CD4-positive, alpha-beta T cell (primary cell): ENCODE measurements around the gene TCN2. TPM values are rescaled to one million over a fixed set of nuclear protein-coding genes. Genes with fewer than 3 reads are reported as not detected.

ENCODE experiments used
- ATAC-seq: fragments of 200-7000 bp; cut with Tn5 transposase; one replicate; pipeline ENCODE4 v1.10.0; 2022; ENCODE audit warnings: mild to moderate bottlenecking; ENCODE audit not compliant: poor library complexity
- CTCF ChIA-PET: fragments of 350-600 bp; sonication (Branson Sonifier 250); formaldehyde crosslinking; loops from one replicate; lab custom pipeline; 2021; ENCODE audit warnings: antibody characterized with exemption, inconsistent platforms; lab: Charles Lee
- POLR2A ChIA-PET: fragments of 350-600 bp; sonication (Branson Sonifier 250); formaldehyde crosslinking; loops from one replicate; lab custom pipeline; 2021; ENCODE audit warnings: antibody characterized with exemption, inconsistent platforms; lab: Charles Lee
- DNase-seq, 14 experiments: peaks; one replicate each; pipeline ENCODE4 v3.0.0-alpha.2; 2013 to 2020; ENCODE audit warnings: mixed read lengths in 2 of 14
- H3K27ac ChIP-seq, 2 donors: one replicate each; pipeline versions ENCODE4 v1.5.1 to v1.7.0; 2013; ENCODE audit warnings: low read length in 2 of 2, low read depth in 1 of 2, mild to moderate bottlenecking in 1 of 2
- H3K27me3 ChIP-seq, 2 experiments: 1 replicate in 1 of 2; 2 replicates in 1 of 2; pipeline versions ENCODE4 v1.6.1 to v1.7.0; 2013; ENCODE audit warnings: low read length in 2 of 2, control low read depth in 1 of 2, mild to moderate bottlenecking in 1 of 2, moderate library complexity in 1 of 2; ENCODE audit not compliant: insufficient read depth in 2 of 2, control insufficient read depth in 1 of 2
- H3K36me3 ChIP-seq: one replicate; pipeline ENCODE4 v1.6.1; 2013; ENCODE audit warnings: low read length, control low read depth; ENCODE audit not compliant: insufficient read depth
- H3K4me1 ChIP-seq: one replicate; pipeline ENCODE4 v1.6.1; 2013; ENCODE audit warnings: low read length, control low read depth; ENCODE audit not compliant: insufficient read depth
- H3K4me3 ChIP-seq: one replicate; pipeline ENCODE4 v1.5.1; 2013; ENCODE audit warnings: mild to moderate bottlenecking, low read length, moderate library complexity
- H3K9me3 ChIP-seq, 2 experiments: 1 replicate in 1 of 2; 2 replicates in 1 of 2; pipeline versions ENCODE4 v1.6.1 to v1.7.0; 2013; ENCODE audit warnings: low read length in 2 of 2, mild to moderate bottlenecking in 2 of 2, control low read depth in 1 of 2, moderate library complexity in 1 of 2; ENCODE audit not compliant: control insufficient read depth in 1 of 2, insufficient read depth in 1 of 2
- H3K27ac Mint-ChIP-seq: one replicate; pipeline ENCODE4 v1.8.0; 2020; ENCODE audit warnings: mixed read lengths
- H3K27me3 Mint-ChIP-seq: one replicate; pipeline ENCODE4 v1.8.0; 2021; ENCODE audit warnings: mixed read lengths
- H3K36me3 Mint-ChIP-seq: one replicate; pipeline ENCODE4 v1.8.0; 2021; ENCODE audit warnings: low read depth, mixed read lengths
- H3K4me1 Mint-ChIP-seq: one replicate; pipeline ENCODE4 v1.8.0; 2021; ENCODE audit warnings: low read depth, mixed read lengths
- H3K4me3 Mint-ChIP-seq: one replicate; pipeline ENCODE4 v1.8.0; 2020; ENCODE audit warnings: mild to moderate bottlenecking, mixed read lengths
- H3K9me3 Mint-ChIP-seq: one replicate; pipeline ENCODE4 v1.8.0; 2020; ENCODE audit warnings: mixed read lengths
- intact Hi-C, 2 experiments: fragments of 100-400 bp; cut with DNase I in 1 of 2; cut with micrococcal nuclease in 1 of 2; formaldehyde crosslinking; loops; one replicate each; pipeline versions ENCODE4 v1.15.1 to v1.9.0; 2023 to 2025; cut with DNase I, micrococcal nuclease
- total RNA-seq, 174 experiments: library from RNA in 2 of 174; stranded (reverse) in 2 of 174; gene quantifications; one replicate each; pipeline ENCODE4 v1.2.3 and lab custom pipeline; 2021 to 2026
- TF ChIP-seq, protein P1 (sequence below): fragments of 200-600 bp; IDR thresholded peaks from one replicate; pipeline ENCODE4 v1.8.0; 2022; ENCODE audit warnings: antibody characterized with exemption, mild to moderate bottlenecking

TCN2 gene
- total RNA-seq, 2 experiments from 2014 or later: 0.52 to 0.53 TPM

DNA sequence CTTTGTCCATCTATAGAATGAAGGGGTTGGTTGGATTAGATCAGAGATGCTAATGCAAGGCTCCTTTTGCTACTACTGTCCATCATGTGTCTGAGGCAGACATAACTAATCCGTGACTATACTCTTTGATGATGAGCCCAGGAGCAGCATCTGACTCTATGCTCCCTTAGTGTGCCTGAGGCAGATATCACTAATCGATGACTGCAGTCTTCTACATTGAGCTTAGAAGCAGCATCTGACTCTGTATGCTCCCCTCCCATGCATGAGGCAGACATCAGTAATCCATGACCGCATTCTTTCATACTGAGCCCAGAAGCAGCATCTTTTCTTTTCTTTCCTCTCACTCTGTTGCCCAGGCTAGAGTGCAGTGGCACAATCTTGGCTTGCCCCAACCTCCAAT is 4.2 kb downstream of the TCN2 start:
- ATAC-seq: no peak
- TF ChIP-seq, protein P1, sequence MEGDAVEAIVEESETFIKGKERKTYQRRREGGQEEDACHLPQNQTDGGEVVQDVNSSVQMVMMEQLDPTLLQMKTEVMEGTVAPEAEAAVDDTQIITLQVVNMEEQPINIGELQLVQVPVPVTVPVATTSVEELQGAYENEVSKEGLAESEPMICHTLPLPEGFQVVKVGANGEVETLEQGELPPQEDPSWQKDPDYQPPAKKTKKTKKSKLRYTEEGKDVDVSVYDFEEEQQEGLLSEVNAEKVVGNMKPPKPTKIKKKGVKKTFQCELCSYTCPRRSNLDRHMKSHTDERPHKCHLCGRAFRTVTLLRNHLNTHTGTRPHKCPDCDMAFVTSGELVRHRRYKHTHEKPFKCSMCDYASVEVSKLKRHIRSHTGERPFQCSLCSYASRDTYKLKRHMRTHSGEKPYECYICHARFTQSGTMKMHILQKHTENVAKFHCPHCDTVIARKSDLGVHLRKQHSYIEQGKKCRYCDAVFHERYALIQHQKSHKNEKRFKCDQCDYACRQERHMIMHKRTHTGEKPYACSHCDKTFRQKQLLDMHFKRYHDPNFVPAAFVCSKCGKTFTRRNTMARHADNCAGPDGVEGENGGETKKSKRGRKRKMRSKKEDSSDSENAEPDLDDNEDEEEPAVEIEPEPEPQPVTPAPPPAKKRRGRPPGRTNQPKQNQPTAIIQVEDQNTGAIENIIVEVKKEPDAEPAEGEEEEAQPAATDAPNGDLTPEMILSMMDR: no peak
- no peaks in the 10 kb centered on the region for H3K36me3 Mint-ChIP-seq
- H3K9me3 Mint-ChIP-seq: no peaks in the 10 kb centered on the region
- CTCF ChIA-PET: no interaction called here
- Histone ChIP-seq H3K36me3 (no peaks in the 10 kb centered on the region), H3K9me3 (no peaks in the 10 kb centered on the region), H3K27ac (no peak overlapping the region), H3K4me3 (no peak overlapping the region), H3K4me1 (peaks cover 23% of the 10 kb centered on the region), H3K27me3 (no peaks in the 10 kb centered on the region)
- POLR2A ChIA-PET: no interaction called here
- DNase-seq: no peak
- H3K4me3 Mint-ChIP-seq: no peak overlapping the region
- peaks cover 10% of the 10 kb centered on the region for H3K4me1 Mint-ChIP-seq
- H3K27ac Mint-ChIP-seq: no peak overlapping the region
- no peaks in the 10 kb centered on the region for H3K27me3 Mint-ChIP-seq
- intact Hi-C loops: no loop called here

DNA sequence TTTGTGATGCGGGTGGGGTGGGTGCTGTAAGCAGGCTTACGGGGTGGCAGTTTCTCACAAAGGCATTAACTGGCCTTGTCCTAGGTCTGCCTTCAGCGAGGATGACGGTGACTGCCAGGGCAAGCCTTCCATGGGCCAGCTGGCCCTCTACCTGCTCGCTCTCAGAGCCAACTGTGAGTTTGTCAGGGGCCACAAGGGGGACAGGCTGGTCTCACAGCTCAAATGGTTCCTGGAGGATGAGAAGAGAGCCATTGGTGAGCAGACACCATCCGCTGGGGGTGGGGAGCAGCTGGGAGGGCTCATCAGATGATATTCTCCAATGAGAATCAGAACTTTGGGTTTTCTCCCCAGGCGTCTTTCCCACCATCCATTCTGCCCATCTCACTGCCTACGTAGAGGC is 5.8 kb downstream of the TCN2 start:
- Mint-ChIP-seq H3K4me3 (no peak overlapping the region), H3K4me1 (no peaks in the 10 kb centered on the region), H3K9me3 (no peaks in the 10 kb centered on the region), H3K27me3 (no peaks in the 10 kb centered on the region), H3K27ac (no peak overlapping the region), H3K36me3 (no peaks in the 10 kb centered on the region)
- Histone ChIP-seq H3K9me3 (no peaks in the 10 kb centered on the region), H3K27ac (no peak overlapping the region), H3K36me3 (no peaks in the 10 kb centered on the region), H3K4me1 (peaks cover 7% of the 10 kb centered on the region), H3K27me3 (no peaks in the 10 kb centered on the region), H3K4me3 (no peak overlapping the region)
- ATAC-seq (no peak), DNase-seq (no peak)
- POLR2A ChIA-PET: no interaction called here
- TF ChIP-seq, protein P1: no peak
- CTCF ChIA-PET: no interaction called here
- intact Hi-C loops: no loop called here

DNA sequence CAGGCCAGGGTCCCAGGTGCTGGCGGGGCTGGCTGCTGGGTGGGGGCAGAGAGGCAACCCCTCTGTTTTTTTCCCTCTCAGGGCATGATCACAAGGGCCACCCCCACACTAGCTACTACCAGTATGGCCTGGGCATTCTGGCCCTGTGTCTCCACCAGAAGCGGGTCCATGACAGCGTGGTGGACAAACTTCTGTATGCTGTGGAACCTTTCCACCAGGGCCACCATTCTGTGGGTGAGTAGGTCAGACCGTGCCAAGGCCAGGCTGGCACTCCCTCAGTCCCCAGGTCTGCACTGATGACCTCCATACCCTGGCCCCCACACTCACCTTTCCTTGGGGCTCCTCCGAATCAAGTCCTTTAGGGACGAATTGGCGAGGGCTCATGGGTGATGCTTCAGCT is 7.3 kb downstream of the TCN2 start:
- Histone ChIP-seq H3K4me3 (no peak overlapping the region), H3K36me3 (no peaks in the 10 kb centered on the region), H3K4me1 (peaks cover 6% of the 10 kb centered on the region), H3K9me3 (no peaks in the 10 kb centered on the region), H3K27me3 (no peaks in the 10 kb centered on the region), H3K27ac (no peak overlapping the region)
- POLR2A ChIA-PET: no interaction called here
- H3K4me3 Mint-ChIP-seq: no peak overlapping the region
- CTCF ChIA-PET: interaction anchor here (1.0 kb wide), 1 partner anchor 8 kb away, joined by 3 read pairs; no protein-coding TSS in a partner anchor
- TF ChIP-seq, protein P1: no peak
- no peaks in the 10 kb centered on the region for H3K36me3 Mint-ChIP-seq
- ATAC-seq (no peak), DNase-seq (no peak)
- H3K27ac Mint-ChIP-seq: no peak overlapping the region
- H3K9me3 Mint-ChIP-seq: no peaks in the 10 kb centered on the region
- no peaks in the 10 kb centered on the region for H3K4me1 Mint-ChIP-seq
- intact Hi-C loops: no loop called here
- no peaks in the 10 kb centered on the region for H3K27me3 Mint-ChIP-seq
